GM18505 (cell line): Measurements from ENCODE around the gene FUCA1.
A peak's percentile ranks its signal among the peaks of the same experiment; 100 is the strongest.
"Not testable (repeated sequence)": the region's sequence is repeated elsewhere in the genome, so short reads cannot be mapped to it uniquely, and the experiment has no call there.

ENCODE experiments used
- ATAC-seq: cut with Tn5 transposase; IDR thresholded peaks from one replicate; pipeline ENCODE4 v1.9.1; 2021; ENCODE audit not compliant: unreplicated experiment
- POLR2A ChIP-seq: IDR thresholded peaks from 4 replicates; pipeline ENCODE4 v1.6.1; 2011; ENCODE audit warnings: borderline replicate concordance; ENCODE audit not compliant: insufficient read depth, insufficient read length; ENCODE audit errors: extremely low read depth

FUCA1 gene

GRCh38 chr1:23816361-23816760, 51.7 kb downstream of the FUCA1 start:
- no peak for ATAC-seq
- no peak for TF ChIP-seq POLR2A

GRCh38 chr1:23814016-23814415, 54.1 kb downstream of the FUCA1 start:
- ATAC-seq, result no peak
- no peak for TF ChIP-seq POLR2A

GRCh38 chr1:23810818-23811540, 57.1 kb downstream of the FUCA1 start:
- no peak for ATAC-seq
- no peak for TF ChIP-seq POLR2A

GRCh38 chr1:23809751-23810171, 58.3 kb downstream of the FUCA1 start:
- ATAC-seq, result no peak
- no peak for TF ChIP-seq POLR2A

GRCh38 chr1:23807453-23807852, 60.6 kb downstream of the FUCA1 start:
- no peak for ATAC-seq
- no peak for TF ChIP-seq POLR2A

- no peak for TF ChIP-seq POLR2A
- ATAC-seq, result no peak
These were observed 61.8 kb downstream of the FUCA1 start for GRCh38 chr1:23806280-23806679.

GRCh38 chr1:23805025-23805424, 63.1 kb downstream of the FUCA1 start:
- ATAC-seq, result no peak
- TF ChIP-seq POLR2A, result no peak

- TF ChIP-seq POLR2A, result no peak
- no peak for ATAC-seq
These were observed 63.8 kb downstream of the FUCA1 start for GRCh38 chr1:23804183-23804835.

- ATAC-seq, result no peak
These were observed 64.4 kb downstream of the FUCA1 start for GRCh38 chr1:23803674-23804073.

GRCh38 chr1:23802809-23803342, 65.2 kb downstream of the FUCA1 start:
- not testable (repeated sequence) for ATAC-seq

More at GRCh38 chr1:23803674-23804073, 64.4 kb downstream of the FUCA1 start:
- TF ChIP-seq POLR2A, result no peak

GRCh38 chr1:23801876-23802275, 66.2 kb downstream of the FUCA1 start:
- no peak for TF ChIP-seq POLR2A
- no peak for ATAC-seq

GRCh38 chr1:23801338-23801748, 66.7 kb downstream of the FUCA1 start:
- no peak for ATAC-seq
- TF ChIP-seq POLR2A, result no peak

- ATAC-seq, result peak; percentile 76
These were observed 67.4 kb downstream of the FUCA1 start, which contains the start of gene GALE for GRCh38 chr1:23800400-23801337. Gene GALE, minus strand, starts transcription at chr1:23800754. Its CDS starts 1,747 bp downstream, at chr1:23799007.

GRCh38 chr1:23799570-23800399, 68.3 kb downstream of the FUCA1 start:
- TF ChIP-seq POLR2A, result no peak
- ATAC-seq, result no peak

More at GRCh38 chr1:23800400-23801337, 67.4 kb downstream of the FUCA1 start, which contains the start of gene GALE:
- TF ChIP-seq POLR2A, result peak; percentile 91
